ENCODE measurements around the gene ATP13A3. TPM values are rescaled to one million over a fixed set of nuclear protein-coding genes. Genes with fewer than 3 reads are reported as not detected.

ATP13A3 gene
- total RNA-seq, 1 experiment from 2014 or later: 175 TPM

GRCh38 chr3:194373899-194374298 lies 112.9 kb downstream of the ATP13A3 start:
- no peak for DNase-seq (ENCODE audit: low read depth)

- no peak for DNase-seq (ENCODE audit: low read depth)
Measured at GRCh38 chr3:194373028-194373427, 113.8 kb downstream of the ATP13A3 start.

- no peak for DNase-seq (ENCODE audit: low read depth)
Measured at GRCh38 chr3:194370753-194371152, 116.0 kb downstream of the ATP13A3 start.

GRCh38 chr3:194369522-194370279 lies 117.1 kb downstream of the ATP13A3 start, which contains the start of gene LRRC15:
Gene LRRC15 (minus strand): TSS chr3:194369743. CDS start chr3:194361043, 8,700 bp downstream.
- no peak for DNase-seq (ENCODE audit: low read depth)

GRCh38 chr3:194368918-194369317 lies 117.9 kb downstream of the ATP13A3 start:
- no peak for DNase-seq (ENCODE audit: low read depth)

- no peak for DNase-seq (ENCODE audit: low read depth)
Measured at GRCh38 chr3:194367992-194368841, 118.6 kb downstream of the ATP13A3 start.

- no peak for DNase-seq (ENCODE audit: low read depth)
Measured at GRCh38 chr3:194365978-194366490, 120.8 kb downstream of the ATP13A3 start.

GRCh38 chr3:194365526-194365925 lies 121.3 kb downstream of the ATP13A3 start:
- no peak for DNase-seq (ENCODE audit: low read depth)

- peak; percentile 28 for DNase-seq (ENCODE audit: low read depth)
Measured at GRCh38 chr3:194364652-194365434, 122.0 kb downstream of the ATP13A3 start.

GRCh38 chr3:194364314-194364651 lies 122.5 kb downstream of the ATP13A3 start:
- DNase-seq (ENCODE audit: low read depth): no peak

GRCh38 chr3:194360568-194360967 lies 126.2 kb downstream of the ATP13A3 start:
- DNase-seq (ENCODE audit: low read depth): no peak

- no peak for DNase-seq (ENCODE audit: low read depth)
Measured at GRCh38 chr3:194357681-194358080, 129.1 kb downstream of the ATP13A3 start.

- no peak for DNase-seq (ENCODE audit: low read depth)
Measured at GRCh38 chr3:194355379-194355778, 131.4 kb downstream of the ATP13A3 start.

- DNase-seq (ENCODE audit: low read depth): no peak
Measured at GRCh38 chr3:194354315-194354714, 132.5 kb downstream of the ATP13A3 start.

Other genes with a start within 250 kb of the ATP13A3 start
- not detected in 2 replicates for gene CPN2, start 135.7 kb downstream of the ATP13A3 start, total RNA-seq (2014; rRNA removed)
- gene LRRC15, start 117.3 kb downstream of the ATP13A3 start, total RNA-seq (2014; rRNA removed): 0.06 TPM in 2 replicates
- 0.06 TPM in 2 replicates for gene GP5, start 87.7 kb downstream of the ATP13A3 start, total RNA-seq (2014; rRNA removed)
- 32.8 and 35.6 TPM in 2 replicates for gene TMEM44, start 146.4 kb upstream of the ATP13A3 start, total RNA-seq (2014; rRNA removed)
- 39.4 and 41.6 TPM in 2 replicates for gene LSG1, start 185.2 kb upstream of the ATP13A3 start, total RNA-seq (2014; rRNA removed)
- 1.3 and 1.8 TPM in 2 replicates for gene FAM43A, start 198.9 kb upstream of the ATP13A3 start, total RNA-seq (2014; rRNA removed)